ENCODE measurements around the gene PPP2R5D. TPM values are rescaled to one million over a fixed set of nuclear protein-coding genes. Genes with fewer than 3 reads are reported as not detected.

Gene PPP2R5D
- total and polyA plus RNA-seq, 2 donors from 2014 or later = 21.8 to 22.6 TPM

GRCh38 chr6:42968126-42968701 lies 16.2 kb upstream of the PPP2R5D start:
- H3K4me3 ChIP-seq (ENCODE audit: low read length in 3 of 3) = no peak overlapping the region
- FAIRE-seq (no peak), DNase-seq (no peak)
- no peak overlapping the region for H3K27ac ChIP-seq (ENCODE audit: low read depth in 2 of 2, low read length in 2 of 2)
- H3K9me3 ChIP-seq (ENCODE audit: control insufficient read depth in 2 of 3, insufficient read depth in 1 of 3, low read length in 3 of 3) = no peaks in the 10 kb centered on the region
- H3K36me3 ChIP-seq (ENCODE audit: control insufficient read depth in 2 of 3, insufficient read depth in 3 of 3, low read length in 3 of 3) = peaks cover 0 to 18% (median 3%) of the 10 kb centered on the region in 3 donors
- H3K4me1 ChIP-seq (ENCODE audit: control insufficient read depth in 2 of 3, insufficient read depth in 2 of 3, low read depth in 1 of 3, low read length in 3 of 3) = no peaks in the 10 kb centered on the region
- H3K27me3 ChIP-seq (ENCODE audit: control insufficient read depth, insufficient read depth, low read length) = no peaks in the 10 kb centered on the region
- TF ChIP-seq CTCF (IDR thresholded peaks at IDR 0.05; ENCODE audit: borderline replicate concordance, extremely low read depth, insufficient read depth) = no peak
- intact Hi-C loops (cut with DNase I) = no loop called here
- no peak overlapping the region for H3K9ac ChIP-seq (ENCODE audit: low read length in 3 of 3)

- FAIRE-seq (no peak), DNase-seq (no peak)
- H3K9me3 ChIP-seq (ENCODE audit: control insufficient read depth in 2 of 3, insufficient read depth in 1 of 3, low read length in 3 of 3) = no peaks in the 10 kb centered on the region
- H3K36me3 ChIP-seq (ENCODE audit: control insufficient read depth in 2 of 3, insufficient read depth in 3 of 3, low read length in 3 of 3) = peaks cover 0 to 18% (median 5%) of the 10 kb centered on the region in 3 donors
- intact Hi-C loops (cut with DNase I) = no loop called here
- no peak for TF ChIP-seq CTCF (IDR thresholded peaks at IDR 0.05; ENCODE audit: borderline replicate concordance, extremely low read depth, insufficient read depth)
- H3K9ac ChIP-seq (ENCODE audit: low read length in 3 of 3) = no peak overlapping the region
- no peak overlapping the region for H3K27ac ChIP-seq (ENCODE audit: low read depth in 2 of 2, low read length in 2 of 2)
- H3K4me3 ChIP-seq (ENCODE audit: low read length in 3 of 3) = no peak overlapping the region
- no peaks in the 10 kb centered on the region for H3K4me1 ChIP-seq (ENCODE audit: control insufficient read depth in 2 of 3, insufficient read depth in 2 of 3, low read depth in 1 of 3, low read length in 3 of 3)
- H3K27me3 ChIP-seq (ENCODE audit: control insufficient read depth, insufficient read depth, low read length) = no peaks in the 10 kb centered on the region
These were observed 15.6 kb upstream of the PPP2R5D start for GRCh38 chr6:42968783-42969182.

- Histone ChIP-seq H3K9me3 (ENCODE audit: control insufficient read depth in 2 of 3, insufficient read depth in 1 of 3, low read length in 3 of 3) (no peaks in the 10 kb centered on the region), H3K36me3 (ENCODE audit: control insufficient read depth in 2 of 3, insufficient read depth in 3 of 3, low read length in 3 of 3) (peaks cover 0 to 18% (median 5%) of the 10 kb centered on the region in 3 donors), H3K27ac (ENCODE audit: low read depth in 2 of 2, low read length in 2 of 2) (no peak overlapping the region), H3K4me1 (ENCODE audit: control insufficient read depth in 2 of 3, insufficient read depth in 2 of 3, low read depth in 1 of 3, low read length in 3 of 3) (no peaks in the 10 kb centered on the region), H3K9ac (ENCODE audit: low read length in 3 of 3) (no peak overlapping the region), H3K27me3 (ENCODE audit: control insufficient read depth, insufficient read depth, low read length) (no peaks in the 10 kb centered on the region), H3K4me3 (ENCODE audit: low read length in 3 of 3) (no peak overlapping the region)
- FAIRE-seq (no peak), DNase-seq (no peak)
- intact Hi-C loops (cut with DNase I) = no loop called here
- TF ChIP-seq CTCF (IDR thresholded peaks at IDR 0.05; ENCODE audit: borderline replicate concordance, extremely low read depth, insufficient read depth) = no peak
These were observed 14.9 kb upstream of the PPP2R5D start for GRCh38 chr6:42969431-42969830.

GRCh38 chr6:42969934-42970333 lies 14.4 kb upstream of the PPP2R5D start:
- Histone ChIP-seq H3K27me3 (ENCODE audit: control insufficient read depth, insufficient read depth, low read length) (no peaks in the 10 kb centered on the region), H3K4me1 (ENCODE audit: control insufficient read depth in 2 of 3, insufficient read depth in 2 of 3, low read depth in 1 of 3, low read length in 3 of 3) (no peaks in the 10 kb centered on the region), H3K4me3 (ENCODE audit: low read length in 3 of 3) (no peak overlapping the region), H3K9ac (ENCODE audit: low read length in 3 of 3) (no peak overlapping the region), H3K36me3 (ENCODE audit: control insufficient read depth in 2 of 3, insufficient read depth in 3 of 3, low read length in 3 of 3) (peaks cover 0 to 18% (median 3%) of the 10 kb centered on the region in 3 donors), H3K9me3 (ENCODE audit: control insufficient read depth in 2 of 3, insufficient read depth in 1 of 3, low read length in 3 of 3) (no peaks in the 10 kb centered on the region), H3K27ac (ENCODE audit: low read depth in 2 of 2, low read length in 2 of 2) (no peak overlapping the region)
- no peak for FAIRE-seq
- TF ChIP-seq CTCF (IDR thresholded peaks at IDR 0.05; ENCODE audit: borderline replicate concordance, extremely low read depth, insufficient read depth) = no peak
- no peak for DNase-seq
- intact Hi-C loops (cut with DNase I) = no loop called here
